ENCODE results near the gene ZNF792.

The ZNF792 gene

DNA sequence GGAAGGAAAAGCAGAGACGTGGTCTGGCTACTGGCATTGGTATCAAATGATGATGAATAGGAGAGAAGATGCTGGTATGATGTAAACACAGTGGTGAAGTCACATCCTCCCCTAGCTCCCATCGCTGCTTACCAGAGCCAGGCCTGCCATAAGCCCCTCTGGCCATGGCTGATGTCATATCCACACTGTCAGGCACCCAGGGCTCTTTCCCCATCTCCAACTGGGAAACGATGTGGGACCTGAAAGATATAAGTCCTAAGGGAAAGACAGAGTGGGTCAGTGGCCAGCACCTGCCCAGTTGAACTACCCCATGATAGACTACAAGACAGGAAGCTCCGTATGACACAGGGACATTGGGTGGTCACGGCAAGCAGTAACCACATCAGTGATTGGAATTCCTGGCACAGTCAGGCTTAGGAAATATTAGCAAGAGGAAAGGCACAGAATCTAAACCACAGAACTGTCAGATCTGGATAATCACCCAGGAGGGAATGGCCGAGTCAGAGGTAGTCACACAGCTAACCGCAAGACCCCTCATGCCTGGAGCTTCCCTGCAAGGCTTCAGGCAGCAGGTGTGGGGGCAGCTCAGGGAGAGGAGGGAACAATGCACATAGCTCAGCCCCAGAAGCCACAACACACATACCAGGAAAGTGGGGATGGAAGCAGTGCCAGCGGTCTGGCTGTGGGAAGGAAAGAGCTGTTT, 3.8 kb downstream of the ZNF792 start:
- H3K4me3 ChIP-seq (ENCODE audit: low read depth, low read length) = no peak overlapping the region

GRCh38 chr19:34959021-34959420, 5.0 kb downstream of the ZNF792 start:
- TF ChIP-seq, protein P1, sequence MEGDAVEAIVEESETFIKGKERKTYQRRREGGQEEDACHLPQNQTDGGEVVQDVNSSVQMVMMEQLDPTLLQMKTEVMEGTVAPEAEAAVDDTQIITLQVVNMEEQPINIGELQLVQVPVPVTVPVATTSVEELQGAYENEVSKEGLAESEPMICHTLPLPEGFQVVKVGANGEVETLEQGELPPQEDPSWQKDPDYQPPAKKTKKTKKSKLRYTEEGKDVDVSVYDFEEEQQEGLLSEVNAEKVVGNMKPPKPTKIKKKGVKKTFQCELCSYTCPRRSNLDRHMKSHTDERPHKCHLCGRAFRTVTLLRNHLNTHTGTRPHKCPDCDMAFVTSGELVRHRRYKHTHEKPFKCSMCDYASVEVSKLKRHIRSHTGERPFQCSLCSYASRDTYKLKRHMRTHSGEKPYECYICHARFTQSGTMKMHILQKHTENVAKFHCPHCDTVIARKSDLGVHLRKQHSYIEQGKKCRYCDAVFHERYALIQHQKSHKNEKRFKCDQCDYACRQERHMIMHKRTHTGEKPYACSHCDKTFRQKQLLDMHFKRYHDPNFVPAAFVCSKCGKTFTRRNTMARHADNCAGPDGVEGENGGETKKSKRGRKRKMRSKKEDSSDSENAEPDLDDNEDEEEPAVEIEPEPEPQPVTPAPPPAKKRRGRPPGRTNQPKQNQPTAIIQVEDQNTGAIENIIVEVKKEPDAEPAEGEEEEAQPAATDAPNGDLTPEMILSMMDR (IDR thresholded peaks at IDR 0.05; ENCODE audit: insufficient read depth, low read depth, low read length, missing control alignments) = no peak

More for the DNA sequence above, 3.8 kb downstream of the ZNF792 start:
- DNase-seq (ENCODE audit: low read depth) = no peak
- TF ChIP-seq, protein P1 (IDR thresholded peaks at IDR 0.05; ENCODE audit: insufficient read depth, low read depth, low read length, missing control alignments) = no peak

GRCh38 chr19:34957830-34958751, 5.9 kb downstream of the ZNF792 start:
- DNase-seq (ENCODE audit: low read depth) = no peak
- TF ChIP-seq, protein P1 (IDR thresholded peaks at IDR 0.05; ENCODE audit: insufficient read depth, low read depth, low read length, missing control alignments) = no peak
- no peak overlapping the region for H3K4me3 ChIP-seq (ENCODE audit: low read depth, low read length)

More at GRCh38 chr19:34959021-34959420, 5.0 kb downstream of the ZNF792 start:
- H3K4me3 ChIP-seq (ENCODE audit: low read depth, low read length) = no peak overlapping the region
- no peak for DNase-seq (ENCODE audit: low read depth)

DNA sequence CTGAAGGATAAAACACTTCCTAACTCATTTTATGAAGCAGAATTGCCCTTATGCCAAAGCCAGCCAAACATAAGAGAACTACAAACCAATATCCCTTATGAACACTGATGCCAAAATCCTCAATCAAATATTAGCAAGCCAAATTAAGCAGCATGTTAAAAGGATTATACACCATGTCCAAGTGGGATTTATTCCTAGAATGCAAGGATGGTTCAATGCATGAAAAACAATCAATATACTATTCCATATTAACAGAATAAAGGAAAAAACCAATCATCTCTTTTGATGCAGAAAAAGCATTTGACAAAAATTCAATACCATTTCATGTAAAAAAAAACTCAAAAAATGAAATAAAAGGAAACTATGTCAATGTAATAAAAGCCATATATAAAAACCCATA, 10.9 kb downstream of the ZNF792 start:
- TF ChIP-seq, protein P1 (IDR thresholded peaks at IDR 0.05; ENCODE audit: insufficient read depth, low read depth, low read length, missing control alignments) = no peak
- no peak overlapping the region for H3K4me3 ChIP-seq (ENCODE audit: low read depth, low read length)
- DNase-seq (ENCODE audit: low read depth) = no peak

DNA sequence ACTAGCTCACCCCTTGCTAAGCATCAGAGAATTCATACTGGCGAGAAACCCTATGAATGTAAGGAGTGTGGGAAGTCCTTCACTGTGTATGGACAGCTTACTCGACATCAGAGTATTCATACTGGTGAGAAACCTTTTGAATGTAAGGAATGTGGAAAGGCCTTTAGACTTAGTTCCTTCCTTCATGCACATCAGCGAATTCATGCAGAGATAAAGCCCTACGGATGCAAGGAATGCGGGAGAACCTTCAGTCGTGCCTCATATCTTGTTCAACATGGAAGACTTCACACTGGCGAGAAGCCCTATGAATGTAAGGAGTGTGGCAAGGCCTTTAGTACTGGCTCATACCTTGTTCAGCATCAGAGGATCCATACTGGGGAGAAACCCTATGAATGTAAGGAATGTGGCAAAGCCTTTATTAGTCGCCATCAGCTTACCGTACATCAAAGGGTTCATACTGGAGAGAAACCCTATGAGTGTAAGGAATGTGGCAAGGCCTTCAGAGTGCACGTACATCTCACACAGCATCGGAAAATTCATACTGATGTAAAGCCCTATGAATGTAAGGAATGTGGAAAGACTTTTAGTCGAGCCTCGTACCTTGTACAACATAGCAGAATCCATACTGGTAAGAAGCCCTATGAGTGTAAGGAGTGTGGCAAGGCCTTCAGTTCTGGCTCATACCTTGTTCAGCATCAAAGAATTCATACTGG, 20.0 kb downstream of the ZNF792 start:
- DNase-seq (ENCODE audit: low read depth) = no peak
- no peak overlapping the region for H3K4me3 ChIP-seq (ENCODE audit: low read depth, low read length)
- TF ChIP-seq, protein P1 (IDR thresholded peaks at IDR 0.05; ENCODE audit: insufficient read depth, low read depth, low read length, missing control alignments) = no peak

- no peak overlapping the region for H3K4me3 ChIP-seq (ENCODE audit: low read depth, low read length)
- DNase-seq (ENCODE audit: low read depth) = no peak
- TF ChIP-seq, protein P1 (IDR thresholded peaks at IDR 0.05; ENCODE audit: insufficient read depth, low read depth, low read length, missing control alignments) = no peak
Measured at GRCh38 chr19:34938886-34939285, 25.1 kb downstream of the ZNF792 start.
